ENCODE data around the gene SNCG. TPM values are rescaled to one million over a fixed set of nuclear protein-coding genes. Genes with fewer than 3 reads are reported as not detected.

SNCG gene
- total and polyA plus RNA-seq, 4 donors: 94.8 to 545 (median 355) TPM

DNA sequence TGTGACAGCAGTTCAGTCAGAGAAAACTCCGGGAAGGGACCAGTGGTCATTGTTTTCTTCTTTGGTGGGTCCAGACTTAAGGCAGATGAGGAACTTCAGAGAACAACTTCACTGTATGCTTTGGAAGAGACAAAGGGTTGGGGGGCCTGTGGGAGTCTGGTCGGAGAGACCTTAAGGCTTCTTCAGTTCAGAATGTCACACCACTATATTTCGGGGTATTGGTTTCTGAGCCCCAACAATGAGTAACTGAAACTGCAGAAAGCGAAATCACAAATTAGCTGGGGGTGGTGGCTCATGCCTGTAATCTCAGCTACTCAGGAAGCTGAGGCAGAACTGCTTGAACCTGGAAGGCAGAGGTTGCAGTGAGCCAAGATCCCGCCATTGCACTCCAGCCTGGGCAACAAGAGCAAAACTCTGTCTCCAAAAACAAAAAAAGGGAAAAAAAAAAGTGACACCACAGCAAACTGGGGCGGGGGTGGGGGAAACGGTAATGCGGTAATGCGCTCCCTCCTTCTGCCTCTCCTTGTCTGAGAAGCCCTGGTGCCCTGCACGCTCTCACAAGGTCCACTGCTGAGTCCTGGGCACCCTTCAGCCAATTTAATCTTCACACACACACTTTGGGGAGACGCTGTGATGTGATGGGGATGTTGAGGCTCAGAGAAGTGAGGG lies 7.7 kb downstream of the SNCG start:
- 84% methylated on average over 2 of the region's 11 CpGs for WGBS (ENCODE audit: insufficient coverage)
- Histone ChIP-seq H3K36me3 (ENCODE audit: control insufficient read depth, insufficient read depth, low read length) (peaks cover 7% of the 10 kb centered on the region), H3K9me3 (ENCODE audit: control insufficient read depth, insufficient read depth, low read length) (no peaks in the 10 kb centered on the region), H3K27me3 (ENCODE audit: control insufficient read depth, insufficient read depth, low read length) (peaks cover 20% of the 10 kb centered on the region), H3K27ac (ENCODE audit: low read depth, low read length) (peak overlapping the region; percentile 57), H3K4me3 (ENCODE audit: low read depth, low read length) (no peak overlapping the region), H3K4me1 (ENCODE audit: control insufficient read depth, insufficient read depth, low read length) (peaks cover 63% of the 10 kb centered on the region)
- DNase-seq (ENCODE audit: low read depth in 4 of 6, low spot score in 6 of 6): no peak

DNA sequence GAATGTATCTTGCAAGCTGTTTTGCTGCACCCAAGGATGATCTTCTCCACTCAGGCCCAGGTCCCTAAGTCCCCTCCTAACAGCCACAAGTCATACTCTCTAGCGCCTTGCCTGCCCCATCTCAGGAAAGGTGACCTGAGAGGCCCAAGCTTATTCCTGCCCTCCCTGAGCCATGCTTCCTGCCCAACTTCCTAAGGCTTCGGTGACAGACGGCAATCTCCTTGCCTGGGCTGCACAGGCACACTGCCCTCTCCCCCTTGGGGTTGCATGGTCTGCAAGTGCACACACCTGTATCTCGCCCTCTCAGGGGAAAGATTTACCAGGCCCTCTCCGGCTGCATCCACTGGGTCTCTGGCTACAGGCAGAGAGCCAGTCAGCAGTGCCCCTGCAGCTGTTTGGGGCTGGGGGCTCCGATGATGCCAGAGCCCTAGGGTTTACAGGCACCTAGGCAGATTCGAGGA lies 9.1 kb downstream of the SNCG start:
- no peaks in the 10 kb centered on the region for H3K9me3 ChIP-seq (ENCODE audit: control insufficient read depth, insufficient read depth, low read length)
- H3K4me3 ChIP-seq (ENCODE audit: low read depth, low read length): no peak overlapping the region
- peaks cover 73% of the 10 kb centered on the region for H3K4me1 ChIP-seq (ENCODE audit: control insufficient read depth, insufficient read depth, low read length)
- H3K27ac ChIP-seq (ENCODE audit: low read depth, low read length): no peak overlapping the region
- 84% methylated on average over 7 of the region's 7 CpGs for WGBS (ENCODE audit: insufficient coverage)
- peaks cover 7% of the 10 kb centered on the region for H3K36me3 ChIP-seq (ENCODE audit: control insufficient read depth, insufficient read depth, low read length)
- DNase-seq (ENCODE audit: low read depth in 4 of 6, low spot score in 6 of 6): no peak
- peaks cover 22% of the 10 kb centered on the region for H3K27me3 ChIP-seq (ENCODE audit: control insufficient read depth, insufficient read depth, low read length)

DNA sequence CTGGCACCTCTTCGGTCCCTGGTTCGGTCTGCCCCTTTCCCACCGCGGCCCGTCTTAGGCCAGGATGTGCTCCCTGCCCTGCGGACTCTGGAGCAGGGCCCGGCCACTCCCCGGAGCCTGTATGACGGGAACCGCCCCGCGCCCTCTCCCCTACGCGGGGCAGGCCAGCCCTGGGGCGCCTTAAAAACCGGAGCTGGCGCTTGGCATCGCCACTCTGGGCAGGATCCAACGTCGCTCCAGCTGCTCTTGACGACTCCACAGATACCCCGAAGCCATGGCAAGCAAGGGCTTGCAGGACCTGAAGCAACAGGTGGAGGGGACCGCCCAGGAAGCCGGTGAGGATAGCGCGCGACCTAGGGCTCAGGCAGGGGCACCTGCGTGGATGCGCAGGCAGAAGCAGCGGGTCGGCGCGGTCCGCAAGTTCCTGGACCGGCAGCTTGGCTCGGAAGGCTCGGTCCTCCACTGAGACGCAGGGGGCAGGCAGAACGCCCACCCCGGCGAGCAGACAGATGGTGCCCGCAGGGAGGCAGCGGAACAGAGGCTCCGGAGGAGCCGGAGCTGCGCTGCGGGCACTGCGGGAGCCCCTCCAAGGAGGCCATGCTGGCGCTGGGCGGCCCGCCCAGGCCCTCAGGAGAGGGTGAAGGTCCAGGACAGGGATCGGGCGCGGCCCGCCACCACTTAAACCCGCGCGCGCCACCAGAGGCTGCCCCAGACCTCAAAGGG lies 10.0 kb downstream of the SNCG start, which contains the start of gene ADIRF:
ADIRF (plus strand) TSS at position 212 of the 723 bp plus-strand sequence; CDS start at position 275, 63 bp downstream.
- H3K9me3 ChIP-seq (ENCODE audit: control insufficient read depth, insufficient read depth, low read length): no peaks in the 10 kb centered on the region
- peaks cover 73% of the 10 kb centered on the region for H3K4me1 ChIP-seq (ENCODE audit: control insufficient read depth, insufficient read depth, low read length)
- 20% methylated on average over 56 of the region's 59 CpGs for WGBS (ENCODE audit: insufficient coverage)
- peak within 1 kb of the TSS; percentile 22 for H3K4me3 ChIP-seq (ENCODE audit: low read depth, low read length)
- peak within 1 kb of the TSS; percentile 59 for H3K27ac ChIP-seq (ENCODE audit: low read depth, low read length)
- peaks cover 4% of the 10 kb centered on the region for H3K36me3 ChIP-seq (ENCODE audit: control insufficient read depth, insufficient read depth, low read length)
- peaks cover 22% of the 10 kb centered on the region for H3K27me3 ChIP-seq (ENCODE audit: control insufficient read depth, insufficient read depth, low read length)
- peak in 2 of 6 donors; percentile 33 to 56 for DNase-seq (ENCODE audit: low read depth in 4 of 6, low spot score in 6 of 6)

DNA sequence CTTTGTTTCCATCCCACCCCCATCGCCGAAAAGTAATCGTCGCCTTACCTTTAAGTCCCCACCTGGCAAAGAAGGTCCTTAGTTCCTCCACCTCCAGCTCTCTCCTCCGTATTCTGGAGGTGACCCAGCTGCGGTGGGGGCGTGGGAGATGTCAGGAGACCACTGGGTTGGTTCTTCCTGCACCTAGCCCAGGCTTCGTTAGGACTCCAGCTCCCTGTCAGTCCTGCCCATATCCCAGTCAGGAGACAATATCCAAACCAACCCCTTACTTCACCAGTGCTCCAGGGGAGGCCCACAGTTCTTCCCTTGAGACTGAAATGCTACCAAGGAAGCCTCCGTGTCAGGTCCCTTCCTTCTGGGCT lies 10.6 kb downstream of the SNCG start:
- 69% methylated on average over 9 of the region's 9 CpGs for WGBS (ENCODE audit: insufficient coverage)
- Histone ChIP-seq H3K36me3 (ENCODE audit: control insufficient read depth, insufficient read depth, low read length) (peaks cover 4% of the 10 kb centered on the region), H3K27me3 (ENCODE audit: control insufficient read depth, insufficient read depth, low read length) (peaks cover 22% of the 10 kb centered on the region), H3K9me3 (ENCODE audit: control insufficient read depth, insufficient read depth, low read length) (no peaks in the 10 kb centered on the region), H3K4me1 (ENCODE audit: control insufficient read depth, insufficient read depth, low read length) (peaks cover 70% of the 10 kb centered on the region), H3K4me3 (ENCODE audit: low read depth, low read length) (no peak overlapping the region), H3K27ac (ENCODE audit: low read depth, low read length) (peak overlapping the region; percentile 59)
- DNase-seq (ENCODE audit: low read depth in 4 of 6, low spot score in 6 of 6): no peak

DNA sequence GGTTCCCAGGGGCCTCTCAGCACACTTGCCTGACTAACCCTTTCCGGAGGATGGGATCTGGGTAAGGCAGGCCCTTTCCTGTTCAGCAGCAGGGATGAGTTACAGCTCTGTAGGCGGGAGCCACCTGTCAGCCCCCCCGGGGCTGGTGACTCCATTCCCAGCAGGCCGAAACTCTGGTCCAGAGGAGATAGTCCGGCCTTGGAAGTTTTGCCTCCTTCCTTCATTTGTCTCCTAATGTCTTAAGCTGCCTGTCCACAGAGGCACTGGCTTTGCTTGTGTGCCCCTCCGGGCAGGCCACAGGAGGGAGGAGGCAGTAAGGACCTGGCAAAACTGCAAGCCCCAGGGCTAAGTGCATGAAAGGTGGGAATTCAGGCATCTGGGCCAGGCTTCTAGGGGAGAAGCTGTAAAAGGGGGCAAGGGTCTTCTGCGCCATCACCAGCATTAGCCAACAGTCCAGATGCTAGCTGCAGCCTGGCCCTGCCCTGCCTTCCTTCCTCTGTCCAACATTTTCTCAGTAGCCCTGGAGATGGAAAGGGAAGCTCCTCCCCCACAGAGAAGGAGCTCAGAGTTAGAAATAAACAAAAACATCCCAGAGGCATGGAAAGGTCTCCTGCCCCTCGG lies 11.1 kb downstream of the SNCG start:
- Histone ChIP-seq H3K4me3 (ENCODE audit: low read depth, low read length) (peak overlapping the region; percentile 61), H3K36me3 (ENCODE audit: control insufficient read depth, insufficient read depth, low read length) (peaks cover 2% of the 10 kb centered on the region), H3K27me3 (ENCODE audit: control insufficient read depth, insufficient read depth, low read length) (peaks cover 22% of the 10 kb centered on the region), H3K4me1 (ENCODE audit: control insufficient read depth, insufficient read depth, low read length) (peaks cover 65% of the 10 kb centered on the region), H3K27ac (ENCODE audit: low read depth, low read length) (peak overlapping the region; percentile 59), H3K9me3 (ENCODE audit: control insufficient read depth, insufficient read depth, low read length) (no peaks in the 10 kb centered on the region)
- 64% methylated on average over 5 of the region's 8 CpGs for WGBS (ENCODE audit: insufficient coverage)
- peak in 1 of 6 donors; percentile 60 for DNase-seq (ENCODE audit: low read depth in 4 of 6, low spot score in 6 of 6)

DNA sequence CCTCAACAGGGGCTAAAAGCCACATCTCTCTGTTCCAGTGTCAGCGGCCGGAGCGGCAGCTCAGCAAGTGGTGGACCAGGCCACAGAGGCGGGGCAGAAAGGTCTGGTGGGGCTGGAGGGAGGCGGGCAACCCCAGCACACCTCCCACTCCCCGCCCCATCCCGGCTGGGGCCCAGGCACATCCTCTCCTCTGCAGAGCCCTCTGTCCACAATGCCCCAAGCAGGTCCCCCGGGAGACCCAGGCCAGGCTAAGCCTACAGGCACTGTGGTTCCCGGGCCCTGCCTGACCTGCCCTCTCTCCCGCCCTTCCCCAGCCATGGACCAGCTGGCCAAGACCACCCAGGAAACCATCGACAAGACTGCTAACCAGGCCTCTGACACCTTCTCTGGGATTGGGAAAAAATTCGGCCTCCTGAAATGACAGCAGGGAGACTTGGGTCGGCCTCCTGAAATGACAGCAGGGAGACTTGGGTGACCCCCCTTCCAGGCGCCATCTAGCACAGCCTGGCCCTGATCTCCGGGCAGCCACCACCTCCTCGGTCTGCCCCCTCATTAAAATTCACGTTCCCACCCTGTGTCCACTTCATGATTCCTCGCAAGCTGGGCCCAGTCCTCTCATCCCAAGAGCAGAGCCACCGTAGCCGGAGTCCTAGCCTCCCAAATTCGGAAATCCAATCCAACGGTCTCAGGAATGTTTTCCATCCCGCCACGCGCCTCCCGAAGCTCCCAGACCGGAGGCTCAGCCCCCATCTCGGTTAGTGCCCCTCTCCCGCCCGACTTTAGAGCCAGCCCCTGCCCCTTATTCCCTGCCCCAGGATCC lies 12.0 kb downstream of the SNCG start:
- Histone ChIP-seq H3K4me3 (ENCODE audit: low read depth, low read length) (peak overlapping the region; percentile 61), H3K9me3 (ENCODE audit: control insufficient read depth, insufficient read depth, low read length) (no peaks in the 10 kb centered on the region), H3K36me3 (ENCODE audit: control insufficient read depth, insufficient read depth, low read length) (no peaks in the 10 kb centered on the region), H3K4me1 (ENCODE audit: control insufficient read depth, insufficient read depth, low read length) (peaks cover 61% of the 10 kb centered on the region), H3K27ac (ENCODE audit: low read depth, low read length) (peak overlapping the region; percentile 59), H3K27me3 (ENCODE audit: control insufficient read depth, insufficient read depth, low read length) (peaks cover 22% of the 10 kb centered on the region)
- no peak for DNase-seq (ENCODE audit: low read depth in 4 of 6, low spot score in 6 of 6)
- 18% methylated on average over 24 of the region's 30 CpGs for WGBS (ENCODE audit: insufficient coverage)

DNA sequence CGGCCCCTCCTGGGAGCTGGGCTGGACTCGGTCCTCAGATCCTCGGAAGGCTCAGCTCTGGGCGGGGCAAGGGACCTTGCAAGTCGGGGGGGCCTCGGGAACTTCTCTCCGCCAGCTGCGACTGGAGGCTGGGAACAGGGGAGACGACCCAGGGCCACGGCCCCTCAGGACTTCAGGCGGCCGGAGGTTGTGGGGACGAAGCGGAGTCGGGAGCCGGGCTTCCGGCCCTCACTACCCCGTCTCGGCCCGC lies 12.5 kb downstream of the SNCG start:
- peak overlapping the region; percentile 61 for H3K4me3 ChIP-seq (ENCODE audit: low read depth, low read length)
- no peaks in the 10 kb centered on the region for H3K9me3 ChIP-seq (ENCODE audit: control insufficient read depth, insufficient read depth, low read length)
- H3K4me1 ChIP-seq (ENCODE audit: control insufficient read depth, insufficient read depth, low read length): peaks cover 61% of the 10 kb centered on the region
- peaks cover 22% of the 10 kb centered on the region for H3K27me3 ChIP-seq (ENCODE audit: control insufficient read depth, insufficient read depth, low read length)
- no peak for DNase-seq (ENCODE audit: low read depth in 4 of 6, low spot score in 6 of 6)
- H3K36me3 ChIP-seq (ENCODE audit: control insufficient read depth, insufficient read depth, low read length): no peaks in the 10 kb centered on the region
- WGBS (ENCODE audit: insufficient coverage): under 1% methylated on average over 20 of the region's 20 CpGs
- H3K27ac ChIP-seq (ENCODE audit: low read depth, low read length): peak overlapping the region; percentile 59

DNA sequence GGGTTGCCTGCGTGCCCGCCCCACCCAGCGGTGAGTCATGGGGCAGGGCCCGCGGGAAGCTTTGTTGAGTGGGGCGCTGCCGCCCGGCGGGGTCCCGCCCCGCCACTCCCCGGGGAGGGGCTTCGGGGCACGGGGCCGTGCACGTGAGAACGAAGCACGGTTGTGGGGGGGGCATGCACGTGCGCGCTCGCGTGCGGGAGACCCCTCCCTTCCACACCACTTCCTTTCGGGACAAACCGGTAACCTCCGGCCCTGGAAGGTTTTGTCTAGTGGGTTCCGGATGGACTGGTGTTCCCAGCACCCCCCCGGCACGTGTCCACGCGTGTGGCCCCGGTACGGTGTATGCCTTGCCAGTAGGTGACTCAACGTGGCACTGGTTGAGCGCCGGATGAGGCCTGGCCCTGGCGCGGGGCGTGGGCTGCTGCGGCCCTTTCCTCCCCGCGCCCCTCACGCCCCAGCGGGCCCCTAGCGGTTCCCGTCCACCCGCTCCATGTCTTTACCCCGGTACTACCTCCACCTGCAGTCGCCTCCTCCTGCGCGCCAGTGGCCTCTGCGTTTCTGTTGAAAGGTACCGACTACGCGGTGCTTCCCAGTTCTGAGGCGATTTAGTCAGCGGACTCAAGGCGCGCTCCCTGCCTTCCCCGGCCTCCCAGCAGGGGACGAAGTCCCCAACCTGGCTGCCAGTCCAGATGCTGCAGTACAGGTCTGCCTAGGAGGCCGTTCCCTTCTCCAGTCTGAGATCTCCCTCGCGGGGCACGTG lies 13.0 kb downstream of the SNCG start:
- Histone ChIP-seq H3K27ac (ENCODE audit: low read depth, low read length) (peak overlapping the region; percentile 59), H3K27me3 (ENCODE audit: control insufficient read depth, insufficient read depth, low read length) (peaks cover 22% of the 10 kb centered on the region), H3K4me3 (ENCODE audit: low read depth, low read length) (peak overlapping the region; percentile 61), H3K4me1 (ENCODE audit: control insufficient read depth, insufficient read depth, low read length) (peaks cover 57% of the 10 kb centered on the region), H3K9me3 (ENCODE audit: control insufficient read depth, insufficient read depth, low read length) (no peaks in the 10 kb centered on the region), H3K36me3 (ENCODE audit: control insufficient read depth, insufficient read depth, low read length) (no peaks in the 10 kb centered on the region)
- DNase-seq (ENCODE audit: low read depth in 4 of 6, low spot score in 6 of 6): peak in 2 of 6 donors; percentile 74 to 89
- WGBS (ENCODE audit: insufficient coverage): 6% methylated on average over 51 of the region's 66 CpGs

All from spinal cord (tissue), 10 donors.